Pancreas (tissue), 10 donors: ENCODE data around the gene PASK. TPM values are rescaled to one million over a fixed set of nuclear protein-coding genes. Genes with fewer than 3 reads are reported as not detected.
A peak's percentile ranks its signal among the peaks of the same experiment; 100 is the strongest.

Experiments
- ATAC-seq, 4 donors: fragments of 200-7000 bp; cut with Tn5 transposase; one replicate each; pipeline versions ENCODE4 v1.8.0 to v1.9.1; 2020; ENCODE audit warnings: mild to moderate bottlenecking in 4 of 4, moderate library complexity in 4 of 4
- DNase-seq, 6 donors: peaks; one replicate each; pipeline ENCODE4 v3.0.0-alpha.2; 2020
- FAIRE-seq: peaks from 2 replicates; lab custom pipeline; 2012; peaks lifted over from hg19 to GRCh38; lab: Jason Lieb, UNC
- H3K27ac ChIP-seq, 4 donors: fragments of 200-600 bp; sonication (generic); 1 replicate in 3 of 4; 2 replicates in 1 of 4; pipeline versions ENCODE4 v1.5.0 to v1.8.0; 2020
- H3K27me3 ChIP-seq, 4 donors: fragments of 200-600 bp; one replicate each; pipeline ENCODE4 v1.8.0; 2021
- H3K36me3 ChIP-seq, 3 donors: fragments of 200-600 bp; sonication (generic) in 1 of 3; one replicate each; pipeline versions ENCODE4 v1.5.0 to v1.8.0; 2020 to 2021
- H3K4me1 ChIP-seq, 3 donors: fragments of 200-600 bp; one replicate each; pipeline ENCODE4 v1.8.0; 2021
- H3K4me3 ChIP-seq, 4 donors: fragments of 200-600 bp; sonication (generic) in 2 of 4; one replicate each; pipeline versions ENCODE4 v1.5.0 to v1.8.0; 2020 to 2021
- H3K9me3 ChIP-seq, 4 donors: fragments of 200-600 bp; one replicate each; pipeline ENCODE4 v1.8.0; 2021
- CTCF ChIP-seq, 4 donors: fragments of 200-600 bp; sonication (generic) in 3 of 4; IDR thresholded peaks; one replicate each; pipeline versions ENCODE4 v1.5.0 to v1.8.0; 2021; ENCODE audit warnings: antibody characterized with exemption in 4 of 4
- whole genome bisulfite sequencing, 2 donors: extraction: QIAGEN DNeasy Blood & Tissue Kit; methylation state at CpG; one replicate each; pipeline ENCODE4 v1.1.7; 2013; 5-methylcytosine and 5-hydroxymethylcytosine counted together
- intact Hi-C, 3 donors: fragments of 100-400 bp; cut with DNase I; formaldehyde crosslinking; loops; one replicate each; pipeline versions ENCODE4 v1.11.1 to v1.14.2; 2022
- polyA plus RNA-seq, 2 donors: library from polyadenylated mRNA; stranded (reverse); fragments of 200-250 nt; gene quantifications; one replicate each; pipeline ENCODE4 v1.2.3, GENCODE V29; 2013
- total RNA-seq, 6 donors: library from RNA; stranded (reverse); fragmentation: NEBNext Ultra II Directional in 4 of 6; extraction: Animal tissue kit (Norgen Biotek cat#: 25700) in 4 of 6; gene quantifications; one replicate each; pipeline versions ENCODE4 v1.2.1 to v1.2.4, GENCODE V29; 2021 to 2023
- donor health status: healthy with polysubstance abuse.
- donor health status: DM: no; HTN: no; CAD: no; lungs with moderate emphysema.
- donor health status: DM: no; HTN: no; CAD: no.
- donor health status: control.
- donor health status: control.
- donor health status: Bipolar disorder and iron deficiency.
- donor health status: DM: yes; HTN: yes; CAD: no.
- donor health status: DM: no; HTN: no; CAD: no.
- donor health status: DM: no; HTN: no; CAD: no.
- donor health status: DM: yes; HTN: yes; CAD: no.

Gene PASK
- total and polyA plus RNA-seq, 8 donors: 3.7 to 14.5 (median 9.2) TPM

- Histone ChIP-seq H3K9me3 (no peaks in the 10 kb centered on the region), H3K27me3 (no peaks in the 10 kb centered on the region), H3K27ac (no peak overlapping the region), H3K36me3 (peaks cover 9 to 23% (median 10%) of the 10 kb centered on the region in 3 donors), H3K4me3 (no peak overlapping the region), H3K4me1 (peaks cover 0 to 7% (median 6%) of the 10 kb centered on the region in 3 donors)
- intact Hi-C loops: no loop called here
- no peak for ATAC-seq
- FAIRE-seq: no peak
- no peak for DNase-seq
- no peak for TF ChIP-seq CTCF (IDR thresholded peaks at IDR 0.05)
- WGBS, 2 donors: 95 to 98% methylated on average over 4 of the region's 4 CpGs
These were observed 5.6 kb upstream of the PASK start for GRCh38 chr2:241154915-241155314.

DNA sequence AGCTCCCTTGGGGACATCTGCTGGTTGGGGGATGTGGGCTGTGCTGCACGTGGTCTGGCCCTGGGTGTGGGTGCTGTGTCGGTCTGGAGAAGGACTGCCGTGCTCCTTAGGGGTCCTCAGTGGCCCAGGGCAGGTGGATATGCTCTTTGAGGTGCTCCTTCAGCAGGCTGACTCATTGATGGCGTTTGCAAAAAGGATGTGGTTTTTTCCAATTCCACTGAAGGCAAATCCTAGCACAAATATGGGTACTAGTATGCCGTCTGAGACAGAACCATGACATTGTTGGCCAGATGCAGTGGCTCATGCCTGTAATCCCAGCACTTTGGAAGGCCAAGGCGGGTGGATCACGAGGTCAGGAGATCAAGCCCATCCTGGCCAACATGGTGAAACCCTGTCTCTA, 4.3 kb upstream of the PASK start:
- 93 to 99% methylated on average over 7 of the region's 7 CpGs for WGBS, 2 donors
- FAIRE-seq: no peak
- TF ChIP-seq CTCF (IDR thresholded peaks at IDR 0.05): no peak
- H3K27me3 ChIP-seq: no peaks in the 10 kb centered on the region
- no peak for DNase-seq
- peaks cover 2 to 11% (median 8%) of the 10 kb centered on the region in 3 donors for H3K36me3 ChIP-seq
- H3K9me3 ChIP-seq: no peaks in the 10 kb centered on the region
- H3K27ac ChIP-seq: no peak overlapping the region
- no peak for ATAC-seq
- intact Hi-C loops: no loop called here
- no peak overlapping the region for H3K4me3 ChIP-seq
- H3K4me1 ChIP-seq: peaks cover 0 to 8% (median 8%) of the 10 kb centered on the region in 3 donors

- ATAC-seq (no peak), FAIRE-seq (no peak), DNase-seq (no peak)
- intact Hi-C loops: no loop called here
- Histone ChIP-seq H3K4me3 (no peak overlapping the region), H3K9me3 (no peaks in the 10 kb centered on the region), H3K4me1 (peaks cover 0 to 14% (median 12%) of the 10 kb centered on the region in 3 donors), H3K27me3 (no peaks in the 10 kb centered on the region), H3K36me3 (no peaks in the 10 kb centered on the region), H3K27ac (no peak overlapping the region)
- 71 to 72% methylated on average over 8 of the region's 8 CpGs for WGBS, 2 donors
- no peak for TF ChIP-seq CTCF (IDR thresholded peaks at IDR 0.05)
These were observed 2.8 kb upstream of the PASK start for GRCh38 chr2:241151934-241152660.

GRCh38 chr2:241150660-241151530, 1.6 kb upstream of the PASK start:
- FAIRE-seq (no peak), ATAC-seq (peak in 1 of 4 donors; percentile 1), DNase-seq (no peak)
- 4 to 5% methylated on average over 25 to 37 of the region's 37 CpGs for WGBS, 2 donors
- Histone ChIP-seq H3K9me3 (no peaks in the 10 kb centered on the region), H3K4me3 (peak overlapping the region; percentile 80 to 97 (median 94)), H3K27me3 (no peaks in the 10 kb centered on the region), H3K36me3 (no peaks in the 10 kb centered on the region), H3K27ac (peak overlapping the region; percentile 46 to 66 (median 59)), H3K4me1 (peaks cover 0 to 14% (median 12%) of the 10 kb centered on the region in 3 donors)
- intact Hi-C loops: no loop called here
- no peak for TF ChIP-seq CTCF (IDR thresholded peaks at IDR 0.05)
